ENCODE data around the gene ERC1.
"Not testable (repeated sequence)": the region's sequence is repeated elsewhere in the genome, so short reads cannot be mapped to it uniquely, and the experiment has no call there.

ERC1 gene

DNA sequence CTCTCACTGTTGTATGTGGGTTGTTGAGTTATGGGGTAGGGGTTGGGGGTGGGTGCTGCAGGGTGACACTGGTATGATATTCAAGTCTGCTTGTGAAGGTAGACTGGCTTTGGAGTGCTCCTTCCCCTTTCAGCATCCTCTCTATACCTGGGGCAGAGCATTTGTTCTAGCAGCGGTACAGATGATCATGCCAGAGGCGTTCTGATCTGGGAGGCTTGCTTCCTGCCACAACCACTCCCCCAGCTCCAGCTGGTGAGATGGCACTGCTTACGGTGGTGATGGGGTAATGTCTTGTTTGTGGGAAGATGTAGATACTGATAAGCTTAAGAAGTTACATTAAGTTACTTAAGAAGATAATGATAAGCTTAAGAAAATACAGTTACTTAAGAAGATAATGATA lies 131.8 kb downstream of the ERC1 start:
- DNase-seq = no peak

DNA sequence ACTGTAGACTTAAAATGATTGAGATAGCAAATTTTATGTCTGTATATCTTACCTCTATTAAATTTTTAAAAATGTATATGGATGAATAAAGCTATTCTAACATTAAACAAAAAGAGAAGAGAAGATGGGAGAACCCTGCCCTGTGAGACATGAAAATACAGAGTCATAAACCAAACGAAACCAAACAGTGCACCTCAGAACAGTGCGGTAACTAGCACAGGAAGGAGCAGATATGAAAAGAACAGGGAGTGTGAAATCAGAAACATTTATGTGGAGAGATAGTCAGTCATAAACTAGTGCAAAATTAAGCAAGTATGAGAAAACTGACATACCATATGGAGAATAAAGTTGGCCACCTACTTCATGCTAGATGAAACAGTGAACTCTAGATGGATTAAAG lies 135.1 kb downstream of the ERC1 start:
- no peak for DNase-seq

DNA sequence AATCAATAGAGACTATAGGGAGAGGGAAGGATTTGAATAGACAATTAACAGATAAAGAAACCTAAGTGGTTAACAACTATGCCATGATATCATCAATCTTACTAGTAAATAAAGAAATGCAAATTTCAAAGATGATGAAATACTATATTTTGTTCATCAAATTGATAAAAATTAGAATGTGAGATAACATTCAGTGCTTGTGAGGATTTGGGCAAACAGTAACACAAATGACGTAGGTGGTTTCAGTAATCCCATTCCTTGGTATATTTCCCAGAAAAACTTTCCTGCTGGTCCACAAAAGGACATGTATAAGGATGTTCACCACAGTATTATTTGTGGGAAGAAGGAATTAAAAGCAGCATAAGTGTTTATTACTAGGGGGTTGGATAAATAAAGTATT lies 136.0 kb downstream of the ERC1 start:
- no peak for DNase-seq

DNA sequence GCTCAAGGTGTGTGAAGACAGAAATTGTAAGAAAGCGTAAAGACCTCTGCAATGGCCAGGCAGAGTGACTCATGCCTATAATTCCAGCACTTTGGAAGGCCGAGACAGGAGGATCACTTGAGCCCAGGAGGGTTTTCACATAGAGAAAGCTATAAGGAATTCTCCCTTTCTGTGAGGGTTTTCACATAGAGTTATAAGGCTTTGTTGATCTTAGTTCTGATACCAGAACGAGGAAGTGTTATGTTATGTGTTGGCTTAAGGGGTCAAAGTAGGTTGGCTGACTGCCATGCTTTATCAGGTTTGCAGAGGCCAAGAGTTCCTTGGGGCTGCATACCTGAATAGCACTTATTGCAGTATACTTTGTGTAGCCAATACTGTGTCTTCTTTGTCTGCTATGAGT lies 139.1 kb downstream of the ERC1 start:
- no peak for DNase-seq

DNA sequence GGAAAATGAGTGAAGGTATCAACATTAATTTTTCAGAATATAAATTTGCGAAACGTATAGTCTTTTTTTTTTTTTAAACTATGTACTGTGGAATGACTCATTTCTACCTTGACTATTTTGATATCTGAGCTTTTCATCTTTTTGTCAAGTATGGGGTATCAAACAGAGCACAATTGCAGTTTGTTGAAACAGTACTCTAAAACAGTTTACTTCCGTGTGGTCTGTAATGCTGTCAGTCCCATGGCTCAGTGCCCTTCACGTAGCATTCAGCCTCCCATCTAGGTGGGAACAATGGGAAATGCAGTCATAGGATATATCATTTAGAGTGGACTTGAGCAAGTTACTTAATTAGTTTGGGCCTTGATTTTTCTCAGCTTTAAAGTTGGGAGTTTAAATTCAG lies 139.5 kb downstream of the ERC1 start:
- no peak for DNase-seq

DNA sequence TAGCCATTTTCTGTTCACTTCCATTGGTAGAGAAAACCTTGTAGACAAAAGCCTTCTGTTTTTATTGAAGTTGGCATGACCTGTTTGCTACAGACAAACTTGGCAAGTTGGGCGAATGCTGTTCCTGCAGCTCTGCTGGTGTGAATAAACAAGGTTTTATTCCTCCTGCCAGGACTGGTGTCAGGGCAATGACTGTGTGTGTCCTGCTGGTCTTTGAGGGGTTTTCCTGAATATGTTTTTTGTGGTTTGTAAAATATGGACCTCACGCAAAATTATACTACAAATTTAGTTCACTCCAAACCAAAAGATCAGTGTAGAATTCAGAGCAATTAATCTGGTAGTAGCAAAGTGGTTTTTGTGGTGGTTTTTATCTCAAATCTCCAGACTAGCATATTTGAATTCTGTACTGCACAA lies 140.8 kb downstream of the ERC1 start:
- peak in 22 of 51 donors; percentile 3 to 66 (median 14) for DNase-seq

DNA sequence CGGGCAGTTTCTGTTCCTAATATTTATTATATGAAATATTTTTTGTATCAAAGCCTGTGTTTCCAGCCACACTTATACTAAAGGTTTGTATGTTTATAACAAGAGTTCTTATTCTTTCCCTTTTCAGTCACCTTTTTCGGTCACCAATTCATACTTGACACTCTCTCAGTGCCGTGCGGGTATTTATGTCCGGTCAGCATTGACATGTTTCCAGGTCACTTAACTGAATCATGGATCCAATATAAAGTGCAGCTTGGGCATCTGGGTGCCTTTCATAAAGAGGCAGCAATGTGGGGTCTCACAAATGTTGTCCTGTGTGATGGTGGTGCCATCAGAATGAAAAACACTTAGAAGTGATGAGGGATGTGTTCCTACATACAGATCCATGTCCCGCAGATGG lies 141.3 kb downstream of the ERC1 start:
- DNase-seq = no peak

DNA sequence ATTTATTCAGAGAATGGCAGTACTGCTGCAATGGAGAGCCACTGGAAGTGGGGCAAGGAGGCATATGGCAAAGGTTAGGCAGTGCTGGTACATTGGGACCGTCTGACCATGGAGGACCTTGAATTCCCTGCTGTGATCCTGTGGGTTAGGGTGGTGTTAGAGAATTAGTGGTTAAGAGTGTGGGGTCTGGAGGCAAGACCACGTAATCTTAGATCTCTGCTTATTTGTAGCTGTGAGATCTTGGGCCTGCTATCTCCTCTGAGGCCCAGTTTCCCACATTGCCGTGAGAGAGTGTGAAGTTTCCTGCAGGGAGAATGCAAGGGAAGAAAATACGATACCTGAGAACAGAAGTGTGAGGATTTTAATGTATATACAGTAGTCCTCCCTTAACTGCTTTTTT lies 147.7 kb downstream of the ERC1 start:
- DNase-seq = no peak

DNA sequence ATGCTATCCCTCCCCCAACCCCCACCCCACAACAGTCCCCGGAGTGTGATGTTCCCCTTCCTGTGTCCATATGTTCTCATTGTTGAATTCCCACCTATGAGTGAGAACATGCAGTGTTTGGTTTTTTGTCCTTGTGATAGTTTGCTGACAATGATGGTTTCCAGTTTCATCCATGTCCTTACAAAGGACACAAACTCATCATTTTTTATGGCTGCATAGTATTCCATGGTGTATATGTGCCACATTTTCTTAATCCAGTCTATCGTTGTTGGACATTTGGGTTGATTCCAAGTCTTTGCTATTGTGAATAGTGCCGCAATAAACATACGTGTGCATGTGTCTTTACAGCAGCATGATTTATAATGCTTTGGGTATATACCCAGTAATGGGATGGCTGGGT lies 155.7 kb downstream of the ERC1 start:
- not testable (repeated sequence) for DNase-seq

DNA sequence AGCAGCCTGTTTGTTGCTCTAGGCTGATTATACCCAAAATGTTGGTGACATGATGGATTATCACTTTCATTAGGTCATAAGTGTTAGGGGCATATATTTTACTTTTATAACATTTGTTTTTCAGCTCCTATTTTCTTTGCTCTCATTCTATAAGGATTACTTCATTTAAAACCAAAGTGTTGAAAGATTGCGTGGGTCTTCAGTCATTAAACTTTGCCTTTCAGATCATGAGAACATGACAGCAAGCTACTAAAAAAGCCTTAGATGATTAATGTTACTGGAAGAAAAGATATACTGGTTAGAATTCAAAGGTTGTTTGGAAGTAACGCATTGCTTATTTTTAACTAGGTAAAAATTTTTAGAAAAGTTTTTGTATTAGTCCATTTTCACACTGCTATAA lies 156.8 kb downstream of the ERC1 start:
- DNase-seq = peak in 1 of 51 donors; percentile 8

DNA sequence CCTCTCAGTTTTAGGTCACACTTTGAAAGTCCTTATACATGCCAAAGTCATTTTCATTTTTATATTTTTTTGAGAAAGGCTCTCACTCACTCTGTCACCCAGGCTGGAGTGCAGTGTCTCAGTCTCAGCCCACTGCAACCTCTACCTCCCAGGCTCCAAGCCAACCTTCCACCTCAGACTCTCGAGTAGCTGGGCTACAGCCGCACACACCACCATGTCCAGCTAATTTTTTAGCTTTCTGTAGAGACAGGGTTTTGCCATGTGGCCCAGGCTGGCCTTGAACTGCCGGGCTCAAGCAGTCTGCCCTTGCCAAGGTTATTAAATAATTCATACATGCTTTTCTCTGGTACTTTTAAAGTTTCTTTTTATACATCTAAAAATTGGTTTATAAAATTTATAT lies 166.0 kb downstream of the ERC1 start:
- no peak for DNase-seq

DNA sequence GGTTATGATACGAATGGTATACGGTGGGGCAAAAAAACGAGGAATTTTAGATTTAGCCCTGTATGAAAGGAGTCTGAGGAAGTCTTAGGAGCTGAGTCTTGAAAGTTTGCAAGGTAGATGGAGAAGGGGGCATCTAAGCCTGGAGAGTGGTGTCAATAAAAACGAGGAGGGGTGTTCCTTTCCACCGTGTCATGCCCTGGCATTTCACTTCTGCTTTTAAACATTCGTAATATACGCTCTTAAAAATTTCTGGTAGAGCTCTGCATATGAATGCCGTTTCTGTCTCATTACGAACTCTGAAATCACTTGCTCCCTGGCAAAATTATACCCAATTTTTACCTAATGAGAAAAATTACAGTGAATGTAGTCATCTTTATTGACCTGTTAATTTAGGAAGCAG lies 170.2 kb downstream of the ERC1 start:
- no peak for DNase-seq

DNA sequence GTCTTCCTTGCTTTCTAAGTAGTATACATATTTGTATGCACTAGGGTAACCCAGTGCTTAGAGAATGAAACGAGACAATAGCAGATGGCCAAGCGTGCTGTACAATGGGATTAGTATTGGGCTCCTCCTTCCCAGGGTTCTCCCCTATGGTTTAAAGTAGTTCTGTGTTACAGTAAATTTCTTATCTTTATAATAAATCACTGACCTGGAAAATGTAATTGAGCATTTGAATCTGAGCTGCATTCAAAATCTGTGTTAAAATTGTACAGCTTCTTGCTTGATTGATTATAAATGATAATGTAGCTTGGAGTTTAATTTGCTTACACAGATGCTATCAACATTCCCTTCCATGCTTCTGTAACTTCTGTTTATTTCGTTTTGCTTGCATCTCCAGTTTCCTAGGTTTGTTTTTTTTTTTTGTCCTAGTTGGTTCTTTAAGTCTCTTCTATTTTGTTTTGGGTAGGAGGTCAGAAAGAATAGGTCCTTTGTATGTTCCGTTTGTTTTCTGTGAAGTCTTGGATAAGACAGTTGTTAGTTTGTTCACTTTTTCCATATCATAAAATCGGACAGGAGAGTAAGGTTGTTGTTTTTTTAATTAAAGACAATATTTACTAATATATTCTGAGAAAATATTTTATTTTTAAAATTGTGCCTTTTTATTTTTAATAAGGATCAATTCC lies 171.2 kb downstream of the ERC1 start:
- DNase-seq = no peak

DNA sequence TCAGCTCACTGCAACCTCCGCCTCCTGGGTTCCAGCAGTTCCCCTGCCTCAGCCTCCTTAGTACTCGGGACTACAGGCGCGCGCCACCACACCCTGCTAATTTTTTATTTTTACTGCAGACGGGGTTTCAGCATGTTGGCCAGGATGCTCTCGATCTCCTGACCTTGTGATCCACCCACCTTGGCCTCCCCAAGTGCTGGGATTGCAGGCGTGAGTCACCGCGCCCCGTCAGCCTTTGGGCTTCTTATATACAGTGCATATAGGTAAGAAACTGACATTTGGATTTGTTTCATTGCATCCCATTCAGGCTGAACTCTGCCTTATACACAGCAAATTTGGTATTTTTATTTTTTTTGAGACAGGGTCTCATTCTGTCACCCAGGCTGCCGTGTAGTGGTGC lies 176.8 kb downstream of the ERC1 start:
- no peak for DNase-seq

DNA sequence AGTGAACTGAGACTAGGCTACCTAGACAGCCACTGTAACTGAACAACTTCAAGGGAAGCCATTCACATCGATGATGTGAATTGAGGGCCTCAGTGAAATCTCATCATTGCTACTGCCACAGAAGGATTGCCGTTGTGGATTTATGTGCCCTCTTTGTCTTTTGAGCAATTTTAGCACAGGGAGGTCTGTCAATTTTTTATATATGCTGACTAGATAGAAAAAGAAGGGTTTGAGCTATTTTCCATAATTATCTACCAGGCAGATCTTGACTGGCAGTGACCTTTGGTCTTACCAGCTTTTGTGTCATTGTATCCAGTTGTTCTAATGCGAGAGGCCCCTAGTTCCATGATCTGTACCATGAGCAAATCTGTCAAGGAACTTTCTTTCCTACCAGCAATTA lies 179.4 kb downstream of the ERC1 start:
- no peak for DNase-seq

DNA sequence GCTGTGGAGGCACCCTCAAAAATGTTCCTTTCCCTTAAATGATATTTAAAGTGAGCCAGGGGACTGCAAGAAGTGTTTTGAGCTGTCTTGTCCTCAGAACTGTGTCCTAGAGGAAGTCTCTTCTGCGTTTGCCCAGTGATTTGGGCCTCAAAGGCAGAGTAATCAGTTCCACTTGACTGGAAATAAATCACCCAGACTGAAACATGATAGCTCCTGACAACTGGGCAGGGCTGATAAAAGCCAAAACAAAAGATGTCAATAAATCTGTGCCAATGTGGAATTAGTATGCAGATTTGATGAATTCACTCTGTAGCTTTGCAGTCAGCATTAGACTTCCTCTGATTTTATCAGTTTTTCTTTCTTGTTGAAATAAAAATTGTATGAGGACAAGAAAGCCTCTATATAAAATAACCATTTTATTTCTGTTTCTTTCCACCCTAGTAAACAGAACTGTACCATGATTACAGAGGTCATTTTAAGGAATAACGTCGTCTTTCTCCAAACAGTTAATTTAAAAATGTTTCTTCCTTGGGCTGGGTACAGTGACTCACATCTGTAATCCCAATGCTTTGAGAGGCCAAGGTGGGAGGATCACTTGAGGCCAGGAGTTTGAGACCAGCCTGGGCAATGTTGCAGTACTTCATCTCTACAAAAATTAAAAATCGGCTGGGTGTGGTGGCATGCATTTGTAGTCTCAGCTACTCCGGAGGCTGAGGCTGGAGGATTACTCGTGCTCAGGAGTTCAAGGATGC lies 180.8 kb downstream of the ERC1 start:
- no peak for DNase-seq

DNA sequence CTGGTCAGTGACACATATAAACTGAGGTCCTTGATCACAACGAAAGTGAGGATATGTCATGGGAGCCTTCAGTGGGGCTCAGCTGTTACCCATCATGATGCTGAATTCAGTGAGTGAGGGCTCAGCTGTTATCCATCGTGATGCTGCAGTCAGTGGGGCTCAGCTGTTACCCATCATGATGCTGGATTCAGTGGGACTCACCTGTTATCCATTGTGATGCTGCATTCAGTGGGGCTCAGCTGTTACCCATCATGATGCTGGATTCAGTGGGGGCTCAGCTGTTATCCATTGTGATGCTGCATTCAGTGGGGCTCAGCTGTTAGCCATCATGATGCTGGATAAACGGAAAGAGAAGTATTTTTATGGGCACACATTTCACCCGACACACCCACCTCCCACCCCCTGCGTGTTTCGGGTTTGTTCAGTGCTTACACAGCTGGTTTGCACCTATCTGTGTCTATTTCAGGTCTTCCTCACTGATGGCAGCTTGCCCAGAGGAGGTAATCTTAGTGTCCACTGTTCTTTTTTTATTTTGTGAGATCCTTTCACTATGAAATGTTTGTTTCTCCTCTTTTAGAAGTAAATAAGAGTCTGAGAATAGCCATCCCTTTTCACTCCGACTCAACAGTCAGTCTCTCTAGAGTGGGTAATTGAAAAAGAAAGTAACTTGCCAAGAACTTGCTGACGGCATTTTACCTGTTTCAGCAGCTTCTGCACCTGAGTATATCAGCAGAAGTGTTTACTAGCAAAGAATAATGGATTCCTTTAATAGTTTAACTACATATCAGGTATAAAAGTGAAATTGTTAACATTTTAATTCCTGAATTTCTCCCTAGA lies 183.0 kb downstream of the ERC1 start:
- no peak for DNase-seq

DNA sequence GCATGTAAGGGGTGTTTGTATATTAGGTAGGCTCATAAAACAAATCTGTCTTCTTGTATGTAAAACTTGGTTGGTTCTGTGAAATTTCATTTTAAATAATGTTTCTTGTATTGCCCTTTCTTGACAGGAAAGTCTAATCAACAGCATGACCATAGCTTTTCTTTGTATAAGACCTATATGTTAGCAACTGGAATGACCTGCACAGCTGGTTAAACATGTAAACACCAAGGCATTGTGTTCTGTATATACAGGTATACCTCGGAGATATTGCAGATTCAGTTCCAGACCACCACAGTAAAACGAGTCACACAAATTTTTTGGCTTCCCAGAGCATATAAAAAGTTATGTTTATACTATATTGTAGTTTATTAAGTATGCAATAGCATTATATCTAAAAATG lies 183.6 kb downstream of the ERC1 start:
- DNase-seq = no peak

DNA sequence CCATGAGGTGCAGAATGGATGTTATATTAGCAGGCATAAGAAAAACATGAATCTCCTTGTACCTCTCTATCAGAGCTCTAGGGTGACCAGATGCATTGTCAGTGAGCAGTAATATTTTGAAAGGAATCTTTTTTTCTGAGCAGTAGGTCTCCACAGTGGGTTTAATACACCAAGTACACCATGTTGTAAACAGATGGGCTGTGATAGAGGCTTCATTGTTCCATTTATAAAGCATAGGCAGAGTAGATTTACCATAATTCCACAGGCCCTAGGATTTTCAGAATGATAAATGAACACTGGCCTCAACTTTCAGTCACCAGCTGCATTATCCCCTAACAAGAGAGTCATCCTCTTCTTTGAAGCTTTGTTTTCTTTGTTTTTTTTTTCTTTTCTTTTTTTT lies 185.2 kb downstream of the ERC1 start:
- DNase-seq = no peak

DNA sequence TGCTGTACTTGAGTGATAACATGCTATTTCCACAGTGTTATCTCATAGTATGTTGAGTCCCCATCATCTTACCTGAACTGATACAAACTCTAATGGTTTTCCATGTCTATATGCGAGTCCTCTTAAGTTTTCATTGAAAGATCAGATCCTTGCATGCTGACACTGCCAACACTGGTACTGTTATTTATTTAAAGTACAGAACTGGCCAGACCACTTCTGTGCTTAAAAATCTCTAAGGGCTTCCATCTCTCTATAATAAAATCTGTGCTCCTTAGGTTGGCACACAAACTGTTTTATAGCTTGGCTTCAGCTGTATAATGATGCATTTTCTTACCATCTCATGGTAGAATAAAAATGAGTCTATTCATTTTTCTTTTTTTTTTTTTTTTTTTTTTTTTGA lies 188.1 kb downstream of the ERC1 start:
- DNase-seq = no peak

DNA sequence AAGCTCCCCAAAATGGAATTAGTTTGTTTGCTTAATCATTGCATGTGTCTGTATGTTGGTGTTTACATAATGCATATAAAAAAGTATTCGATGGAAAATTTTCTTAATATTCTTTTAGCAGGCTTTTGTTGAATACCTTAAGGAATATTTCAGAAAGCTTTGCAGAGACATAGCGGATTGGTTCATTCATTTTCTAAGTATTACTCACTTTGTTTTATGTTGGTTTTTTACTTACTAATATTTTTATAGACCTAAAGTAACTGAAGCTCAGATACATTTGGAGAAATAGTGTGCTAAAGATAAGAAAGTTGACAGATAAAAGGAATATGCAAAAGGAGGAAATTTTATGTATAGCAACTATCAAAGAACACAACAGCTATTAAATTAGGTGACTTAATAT lies 191.0 kb downstream of the ERC1 start:
- DNase-seq = no peak

DNA sequence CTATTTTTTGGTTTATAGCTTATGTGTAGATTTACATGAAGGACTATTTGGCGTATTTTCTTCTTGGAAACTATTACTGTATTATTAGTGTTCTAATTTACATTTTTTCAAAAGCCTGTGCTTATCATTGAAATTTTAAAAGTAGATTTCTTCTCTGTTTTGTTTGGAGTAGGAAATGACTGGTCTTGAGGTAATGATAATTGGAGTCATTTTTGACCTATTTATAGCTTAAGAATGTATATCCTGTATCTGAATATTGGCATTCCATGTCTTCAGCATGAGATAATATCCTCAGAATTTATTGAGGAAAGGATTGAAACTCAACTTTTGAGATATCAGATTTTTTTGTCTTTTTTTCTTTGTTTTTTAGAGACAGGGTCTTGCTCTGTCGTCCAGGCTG lies 193.4 kb downstream of the ERC1 start:
- DNase-seq = no peak

Data from hypothalamus (tissue), 51 donors.